GM10847 (cell line): ENCODE results near the gene TSTD1.

ENCODE experiments used
- POLR2A ChIP-seq: IDR thresholded peaks from 2 replicates; pipeline ENCODE4 v1.6.1; 2011; ENCODE audit not compliant: insufficient read length; ENCODE audit errors: extremely low read depth

TSTD1 gene

GRCh38 chr1:161073474-161074121 is 34.8 kb upstream of the TSTD1 start:
- TF ChIP-seq POLR2A = no peak

- TF ChIP-seq POLR2A = no peak
Observed at GRCh38 chr1:161072751-161073449, 34.1 kb upstream of the TSTD1 start.

- no peak for TF ChIP-seq POLR2A
Observed at GRCh38 chr1:161071886-161072371, 33.2 kb upstream of the TSTD1 start.

GRCh38 chr1:161070761-161071160 is 32.0 kb upstream of the TSTD1 start:
- no peak for TF ChIP-seq POLR2A

GRCh38 chr1:161069731-161070270 is 31.0 kb upstream of the TSTD1 start, which contains the start of gene ARHGAP30:
TSS of gene ARHGAP30 (minus strand) at chr1:161069891. CDS start at chr1:161069624, 267 bp downstream.
- peak; percentile 74 for TF ChIP-seq POLR2A

GRCh38 chr1:161069241-161069640 is 30.5 kb upstream of the TSTD1 start:
- TF ChIP-seq POLR2A = no peak

- TF ChIP-seq POLR2A = peak; percentile 32
Observed at GRCh38 chr1:161068306-161069234, 29.8 kb upstream of the TSTD1 start.

GRCh38 chr1:161066694-161067093 is 27.9 kb upstream of the TSTD1 start:
- no peak for TF ChIP-seq POLR2A

- no peak for TF ChIP-seq POLR2A
Observed at GRCh38 chr1:161061419-161061818, 22.7 kb upstream of the TSTD1 start.

GRCh38 chr1:161059293-161059692 is 20.5 kb upstream of the TSTD1 start:
- no peak for TF ChIP-seq POLR2A

- no peak for TF ChIP-seq POLR2A
Observed at GRCh38 chr1:161054805-161055204, 16.0 kb upstream of the TSTD1 start.

GRCh38 chr1:161054232-161054631 is 15.5 kb upstream of the TSTD1 start:
- no peak for TF ChIP-seq POLR2A

- TF ChIP-seq POLR2A = no peak
Observed at GRCh38 chr1:161052899-161053298, 14.1 kb upstream of the TSTD1 start.

GRCh38 chr1:161051219-161051618 is 12.5 kb upstream of the TSTD1 start:
- TF ChIP-seq POLR2A = no peak

- no peak for TF ChIP-seq POLR2A
Observed at GRCh38 chr1:161048949-161049722, 10.4 kb upstream of the TSTD1 start.
